Measurements from ENCODE around the gene OR1B1.

The OR1B1 gene

GRCh38 chr9:122579874-122580273 lies 77.6 kb downstream of the OR1B1 start:
- no peak for TF ChIP-seq CTCF (IDR thresholded peaks at IDR 0.05; ENCODE audit: low read depth, low read length)
- no peak overlapping the region for H3K4me3 ChIP-seq (replicated peaks in 1 of 2; ENCODE audit: low read depth in 2 of 2, low read length in 2 of 2)
- no peak for DNase-seq (ENCODE audit: low read depth in 2 of 2)
